ENCODE data around the gene CD74.
"Not testable (repeated sequence)": the region's sequence is repeated elsewhere in the genome, so short reads cannot be mapped to it uniquely, and the experiment has no call there.

Gene CD74

GRCh38 chr5:150441813-150442698, 29.3 kb upstream of the CD74 start:
- DNase-seq (ENCODE audit: low spot score) = no peak

DNA sequence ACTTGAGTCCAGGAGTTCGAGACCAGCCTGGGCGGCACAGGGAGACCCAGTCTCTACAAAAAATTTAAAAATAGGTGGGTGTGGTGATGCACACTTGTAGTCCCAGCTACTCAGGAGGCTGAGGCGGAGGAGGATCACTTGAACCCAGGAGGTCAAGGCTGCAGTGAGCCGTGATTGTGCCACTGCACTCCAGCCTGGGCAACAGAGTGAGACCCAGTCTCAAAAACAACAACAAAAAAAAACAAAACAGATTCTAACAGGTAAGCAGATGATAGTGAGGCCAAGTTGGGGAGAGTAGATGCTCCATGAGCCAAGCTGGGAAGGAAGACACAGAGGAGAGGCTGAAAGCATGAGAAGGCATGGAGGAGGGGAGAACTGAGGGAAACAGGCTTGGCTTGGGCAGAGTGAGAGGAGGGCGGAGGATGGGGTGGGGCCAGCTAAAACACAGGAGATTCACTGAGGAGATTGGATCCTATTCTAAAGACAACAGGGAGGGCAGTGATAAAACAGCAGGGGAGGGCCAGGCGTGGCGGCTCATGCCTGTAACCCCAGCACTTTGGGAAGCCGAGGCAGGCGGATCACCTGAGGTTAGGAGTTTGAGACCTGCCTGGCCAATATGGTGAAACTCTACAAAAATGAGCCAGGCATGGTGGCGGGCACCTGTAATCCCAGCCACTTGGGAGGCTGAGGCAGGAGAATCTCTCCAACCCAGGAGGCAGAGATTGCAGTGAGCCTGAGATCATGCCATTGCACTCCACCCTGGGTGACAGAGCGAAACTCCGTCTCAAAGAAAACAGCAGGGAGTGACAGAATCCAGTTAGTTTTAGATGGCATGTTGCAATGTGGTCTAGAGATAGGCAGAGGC, 28.5 kb upstream of the CD74 start:
- DNase-seq (ENCODE audit: low spot score) = no peak

- no peak for DNase-seq (ENCODE audit: low spot score)
These were observed 26.3 kb upstream of the CD74 start for GRCh38 chr5:150438873-150439546.

GRCh38 chr5:150436141-150436680, 23.5 kb upstream of the CD74 start:
- peak; percentile 75 for DNase-seq (ENCODE audit: low spot score)

GRCh38 chr5:150434464-150434863, 21.8 kb upstream of the CD74 start:
- no peak for DNase-seq (ENCODE audit: low spot score)

DNA sequence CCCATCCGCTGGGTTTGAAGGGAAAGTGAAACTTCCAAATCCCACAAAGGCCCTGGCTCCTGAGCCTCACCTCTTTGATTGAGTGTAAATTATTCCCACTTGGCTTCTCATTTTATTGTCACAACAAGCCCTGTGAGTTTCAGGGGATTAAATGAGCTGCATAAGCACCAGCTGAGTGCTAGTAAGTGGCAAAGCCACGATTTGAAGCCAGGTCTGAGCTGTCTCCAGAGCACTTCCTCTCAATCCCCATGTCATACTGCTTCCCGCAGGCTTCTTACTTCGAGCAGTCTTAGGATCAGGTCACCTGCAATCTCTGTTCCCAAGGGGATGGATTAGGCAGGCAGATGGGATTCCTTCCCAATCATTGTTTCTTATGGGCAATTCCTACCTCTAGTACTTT, 18.9 kb upstream of the CD74 start:
- DNase-seq (ENCODE audit: low spot score) = no peak

DNA sequence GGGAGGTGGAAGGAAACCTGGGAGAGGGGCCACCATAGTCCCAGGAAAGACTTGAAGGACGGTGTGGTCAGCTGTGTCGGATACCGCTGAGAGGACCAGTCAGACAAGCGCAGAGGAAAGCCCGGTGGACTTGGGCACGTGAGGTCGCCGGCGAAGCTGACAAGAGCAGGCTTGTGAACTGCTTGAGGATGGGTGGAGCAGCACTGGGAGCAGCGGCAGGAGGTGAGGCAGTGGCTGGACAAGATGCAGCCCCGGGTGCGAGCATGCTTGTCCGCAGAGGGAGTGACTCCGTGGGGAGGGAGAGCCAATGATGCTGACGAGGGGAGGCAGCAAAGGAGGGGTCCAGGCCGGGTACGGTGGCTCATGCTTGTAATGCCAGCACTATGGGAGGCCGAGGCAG, 18.3 kb upstream of the CD74 start:
- no peak for DNase-seq (ENCODE audit: low spot score)

DNA sequence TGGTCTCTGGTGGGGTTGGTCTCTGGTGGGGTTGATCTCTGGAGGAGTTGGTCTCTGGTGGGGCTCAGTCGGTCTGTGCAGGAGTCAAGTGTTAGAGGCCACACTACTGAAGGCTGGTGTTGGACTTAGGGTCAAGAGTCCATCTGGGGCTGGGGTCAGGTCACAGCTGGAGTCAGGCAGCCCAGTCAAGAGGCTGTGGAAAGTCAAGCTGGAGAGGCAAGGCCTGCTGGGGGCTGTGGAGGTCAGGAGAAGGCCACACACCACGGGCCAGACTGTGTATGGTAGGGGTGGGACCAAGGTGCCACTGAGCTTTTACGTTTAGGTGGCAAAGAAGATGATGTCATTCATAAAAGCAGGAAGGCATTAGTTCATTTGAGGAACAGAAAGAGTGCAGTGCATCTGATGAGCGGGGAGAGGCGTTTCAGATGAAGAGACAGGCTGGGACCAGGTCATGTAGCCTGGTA, 16.7 kb upstream of the CD74 start:
- no peak for DNase-seq (ENCODE audit: low spot score)

DNA sequence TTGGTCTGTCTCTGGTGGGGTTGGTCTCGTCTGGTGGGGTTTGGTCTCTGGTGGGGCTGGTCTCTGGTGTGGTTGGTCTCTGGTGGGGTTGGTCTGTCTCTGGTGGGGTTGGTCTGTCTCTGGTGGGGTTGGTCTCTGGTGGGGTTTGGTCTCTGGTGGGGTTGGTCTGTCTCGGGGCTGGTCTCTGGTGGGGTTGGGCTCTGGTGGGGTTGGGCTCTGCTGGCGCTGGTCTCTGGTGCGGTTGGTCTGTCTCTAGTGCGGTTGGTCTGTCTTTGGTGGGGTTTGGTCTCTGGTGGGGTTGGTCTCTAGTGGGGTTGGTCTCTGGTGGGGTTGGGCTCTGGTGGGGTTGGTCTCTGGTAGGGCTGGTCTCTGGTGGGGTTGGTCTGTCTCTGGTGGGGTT, 16.3 kb upstream of the CD74 start:
- no peak for DNase-seq (ENCODE audit: low spot score)

- DNase-seq (ENCODE audit: low spot score) = no peak
These were observed 15.6 kb upstream of the CD74 start for GRCh38 chr5:150428106-150428876.

DNA sequence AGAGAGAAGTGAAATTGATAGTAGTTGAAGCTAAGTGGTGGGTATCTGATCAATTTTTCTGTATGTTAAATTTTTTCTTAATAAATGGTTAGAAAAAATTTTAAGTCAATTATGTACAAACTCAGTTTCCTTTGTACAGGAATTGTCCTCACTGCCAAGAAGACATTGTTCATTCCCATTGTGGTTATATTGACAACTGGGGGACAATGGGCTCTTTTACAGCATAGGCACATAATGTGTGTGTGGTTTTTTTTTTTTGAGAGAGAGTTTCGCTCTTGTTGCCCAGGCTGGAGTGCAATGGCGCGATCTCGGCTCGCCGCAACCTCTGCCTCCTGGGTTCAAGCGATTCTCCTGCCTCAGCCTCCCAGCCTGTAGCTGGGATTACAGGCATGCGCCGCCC, 13.5 kb upstream of the CD74 start:
- DNase-seq (ENCODE audit: low spot score) = not testable (repeated sequence)

DNA sequence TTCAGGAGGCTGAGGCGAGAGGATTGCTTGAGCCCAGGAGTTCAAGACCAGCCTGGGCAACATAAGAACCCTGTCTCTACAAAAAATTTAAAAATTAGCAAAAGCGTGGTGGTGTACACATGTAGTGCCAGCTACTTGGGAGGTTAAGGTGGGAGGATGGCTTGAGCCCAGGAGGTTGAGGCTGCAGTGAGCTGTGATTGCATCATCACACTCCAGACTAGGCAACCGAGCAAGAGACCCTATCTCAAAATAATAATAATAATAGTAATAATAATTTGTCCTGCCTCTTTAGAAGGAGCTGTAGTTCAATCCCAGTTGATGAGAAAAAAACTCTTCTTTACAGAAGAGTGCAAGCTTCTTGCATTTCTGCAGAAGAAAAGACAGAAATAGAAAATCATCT, 10.0 kb upstream of the CD74 start:
- no peak for DNase-seq (ENCODE audit: low spot score)

DNA sequence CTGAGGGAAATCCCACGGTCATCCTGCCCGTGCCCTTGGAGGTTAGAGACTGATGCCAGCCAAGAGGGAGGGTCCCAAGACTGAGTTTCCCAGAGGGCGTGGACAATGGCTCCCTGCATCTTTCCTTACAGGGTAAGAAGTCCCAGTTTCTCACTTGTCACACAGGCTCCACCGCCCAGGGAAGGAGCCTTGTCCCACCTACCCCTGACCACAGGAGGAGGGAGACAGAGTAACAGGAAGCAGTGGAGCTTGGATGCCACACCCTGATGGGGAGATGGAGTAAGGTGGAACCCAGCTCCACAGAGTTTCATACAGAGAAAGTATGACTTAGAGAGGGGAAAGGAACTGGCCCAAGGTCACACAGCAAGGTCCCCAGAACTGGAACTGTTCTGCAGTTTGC, 9.4 kb upstream of the CD74 start:
- no peak for DNase-seq (ENCODE audit: low spot score)

DNA sequence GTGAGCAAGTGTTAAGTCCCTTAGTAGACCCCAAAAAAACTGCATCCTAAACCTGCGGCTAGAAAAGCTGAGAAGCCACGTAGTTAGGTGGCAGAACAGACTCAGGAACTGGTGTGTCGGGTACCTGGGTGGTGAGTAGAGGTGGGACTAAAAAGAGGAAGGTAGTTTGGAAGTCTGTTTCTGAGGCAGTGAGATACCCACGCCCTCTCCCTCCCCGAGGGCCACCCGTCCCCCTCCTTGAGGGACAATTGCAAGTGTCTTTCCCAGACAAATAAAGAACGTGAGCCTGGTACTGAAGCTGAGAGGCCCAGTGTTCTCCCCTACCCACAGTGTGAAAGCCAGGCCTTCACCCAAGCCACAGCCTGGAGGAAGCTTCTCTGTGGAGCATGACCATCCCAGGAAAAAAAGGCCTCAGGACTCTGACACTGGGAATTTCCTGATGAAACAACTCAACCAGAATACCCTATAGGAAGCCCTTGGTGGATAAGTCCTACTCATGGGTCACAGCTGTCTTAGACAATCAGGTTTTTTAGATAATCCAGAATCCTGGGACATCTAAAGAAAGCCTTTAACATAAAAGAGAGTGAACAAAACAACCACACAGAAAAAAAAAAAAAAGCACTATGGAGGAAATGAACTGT, 7.0 kb upstream of the CD74 start:
- DNase-seq (ENCODE audit: low spot score) = no peak

- not testable (repeated sequence) for DNase-seq (ENCODE audit: low spot score)
These were observed 1.4 kb upstream of the CD74 start for GRCh38 chr5:150413902-150414790.

DNA sequence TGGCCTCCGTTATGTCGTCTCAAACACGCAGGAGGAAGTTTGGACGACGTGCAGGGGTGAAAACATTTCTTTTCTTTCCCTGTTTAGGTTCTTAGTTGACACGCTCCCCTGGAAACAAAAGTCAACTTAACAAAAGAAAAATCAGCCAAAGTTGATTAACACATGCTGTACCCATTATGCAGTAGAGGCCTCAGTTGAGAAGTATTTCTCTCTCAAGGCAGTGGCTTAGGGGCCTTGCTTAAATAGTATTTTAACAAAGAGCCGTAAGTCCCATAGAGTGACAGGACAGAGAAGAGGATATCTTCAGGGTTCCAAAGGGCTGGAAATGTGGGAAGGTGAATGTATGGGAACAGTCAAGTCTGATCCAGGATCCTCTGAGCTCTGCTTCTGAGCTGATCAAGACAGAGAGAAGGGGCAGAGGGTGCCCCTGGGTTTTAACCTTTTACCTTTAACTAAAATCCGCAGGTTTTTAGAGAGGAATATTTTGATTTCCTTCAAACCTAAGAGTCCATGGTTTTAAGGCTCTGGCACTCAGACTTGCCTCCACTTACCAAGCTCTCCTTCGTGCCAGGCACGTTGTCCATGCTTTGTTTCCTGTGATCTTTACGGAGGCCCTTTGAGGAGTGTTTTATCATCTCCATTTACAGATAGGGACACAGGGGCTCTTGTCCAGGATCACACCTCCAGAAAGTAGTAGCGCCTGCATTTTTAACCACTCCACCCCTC, 629 bp upstream of the CD74 start:
- DNase-seq (ENCODE audit: low spot score) = no peak

- no peak for DNase-seq (ENCODE audit: low spot score)
These were observed 1.3 kb downstream of the CD74 start for GRCh38 chr5:150411245-150411979.

DNA sequence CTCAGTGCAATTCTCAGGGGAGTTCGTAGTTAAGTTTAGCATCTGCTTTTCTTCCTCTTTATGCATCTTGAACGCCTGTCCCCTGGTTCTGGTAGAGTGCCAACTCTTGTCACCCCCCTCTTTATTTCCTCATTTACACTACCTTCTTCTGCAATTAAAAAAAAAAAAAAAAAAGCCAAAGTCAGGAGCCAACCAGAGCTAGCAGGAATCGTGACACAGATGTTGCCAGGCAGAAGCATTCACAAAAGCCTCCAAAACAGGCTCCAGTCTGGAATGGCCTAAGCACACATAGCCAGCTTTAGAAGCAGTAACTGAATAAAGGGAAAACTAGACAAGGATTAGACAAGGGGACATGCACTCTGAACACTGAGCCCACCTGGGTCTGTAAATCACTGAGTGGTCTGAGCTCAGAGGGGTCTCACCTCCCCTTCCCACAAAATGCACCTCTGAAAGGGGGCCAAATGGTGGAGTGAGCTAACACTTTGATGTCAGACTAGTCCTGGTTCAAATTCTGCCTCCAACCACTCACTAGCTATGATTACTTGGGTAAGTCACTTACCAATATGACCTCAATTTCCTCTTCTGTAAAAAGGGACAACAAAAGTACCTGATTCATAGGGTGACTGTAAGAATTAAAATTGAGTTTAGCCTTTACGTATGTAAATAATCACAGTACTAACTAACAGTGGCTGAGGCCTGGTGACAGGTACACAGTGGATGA, 2.0 kb downstream of the CD74 start:
- peak; percentile 77 for DNase-seq (ENCODE audit: low spot score)
